Glomerular visceral epithelial cell (primary cell): ENCODE results near the gene TCF7.
A peak's percentile ranks its signal among the peaks of the same experiment; 100 is the strongest.

Experiments used
- DNase-seq: peaks from one replicate; pipeline ENCODE4 v3.0.0-alpha.2; 2016; ENCODE audit errors: extremely low spot score

The TCF7 gene

DNA sequence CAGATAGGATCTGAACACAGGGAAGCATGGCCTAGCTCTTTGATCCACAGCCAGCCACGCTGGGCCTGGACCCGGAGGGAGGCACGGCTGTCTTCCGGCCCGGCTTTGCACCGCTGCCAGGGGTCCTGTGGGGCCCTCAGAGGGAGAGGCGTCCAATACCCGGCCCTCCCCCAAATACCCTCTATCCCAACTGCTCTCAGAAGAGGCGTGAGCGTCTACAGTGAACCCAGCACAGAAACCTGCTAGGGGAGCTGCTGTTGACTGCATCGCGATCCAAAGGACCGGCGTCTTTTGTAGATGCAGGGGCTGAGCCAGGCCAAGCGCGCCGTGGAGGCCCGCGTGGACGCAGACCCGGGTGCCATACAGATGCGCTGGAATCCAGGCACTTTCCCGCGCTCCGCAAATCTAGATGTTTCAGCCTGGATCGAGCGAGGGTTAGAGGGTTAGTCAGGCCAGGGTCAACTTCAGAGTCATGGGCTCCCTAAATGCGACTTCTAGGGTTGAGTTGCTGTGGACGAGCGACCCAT is 1.1 kb upstream of the TCF7 start:
- DNase-seq, result no peak

DNA sequence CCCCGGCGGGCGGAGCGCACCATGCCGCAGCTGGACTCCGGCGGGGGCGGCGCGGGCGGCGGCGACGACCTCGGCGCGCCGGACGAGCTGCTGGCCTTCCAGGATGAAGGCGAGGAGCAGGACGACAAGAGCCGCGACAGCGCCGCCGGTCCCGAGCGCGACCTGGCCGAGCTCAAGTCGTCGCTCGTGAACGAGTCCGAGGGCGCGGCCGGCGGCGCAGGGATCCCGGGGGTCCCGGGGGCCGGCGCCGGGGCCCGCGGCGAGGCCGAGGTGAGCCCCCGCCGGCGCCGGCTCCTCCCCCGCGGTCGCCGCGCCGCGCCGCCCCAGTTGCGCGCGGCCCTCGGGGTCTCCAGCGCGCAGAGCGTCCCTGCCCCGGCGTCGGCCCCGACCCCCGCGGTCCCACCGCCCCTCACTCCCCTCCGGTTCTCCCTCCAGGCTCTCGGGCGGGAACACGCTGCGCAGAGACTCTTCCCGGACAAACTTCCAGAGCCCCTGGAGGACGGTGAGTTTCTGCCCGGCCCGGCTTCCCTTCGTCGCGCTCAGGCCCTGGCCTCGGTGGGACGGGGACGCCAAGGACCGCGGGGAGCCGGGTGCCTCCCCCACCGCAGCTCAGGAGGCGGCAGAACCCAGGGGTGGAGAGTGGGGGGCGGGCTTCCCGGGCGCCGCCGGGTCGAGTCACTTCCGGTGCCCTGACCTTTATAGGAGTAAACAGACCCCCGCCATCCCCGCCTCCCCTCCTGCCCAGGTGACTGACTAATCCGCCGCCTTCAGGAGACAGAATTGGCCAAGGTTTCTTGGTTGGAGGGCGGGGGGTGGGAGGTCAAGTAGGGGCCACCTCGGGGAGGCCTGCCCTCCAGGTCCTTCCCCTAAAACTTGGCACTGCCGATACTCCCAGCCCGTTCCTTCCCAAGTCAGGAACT is 665 bp downstream of the TCF7 start:
- DNase-seq, result peak; percentile 20

DNA sequence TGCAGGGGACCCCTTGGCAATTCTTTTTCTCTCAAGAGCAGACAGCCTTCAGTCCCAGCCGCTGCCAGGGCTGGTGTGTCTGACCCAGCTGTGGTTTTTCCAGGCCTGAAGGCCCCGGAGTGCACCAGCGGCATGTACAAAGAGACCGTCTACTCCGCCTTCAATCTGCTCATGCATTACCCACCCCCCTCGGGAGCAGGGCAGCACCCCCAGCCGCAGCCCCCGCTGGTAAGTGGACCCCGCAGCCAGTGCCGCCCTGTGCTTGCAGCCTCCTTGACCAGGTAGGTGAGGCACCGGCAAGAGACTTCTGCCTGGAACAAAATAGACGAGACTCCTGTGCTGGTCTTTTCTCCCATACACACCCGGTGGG is 1.3 kb downstream of the TCF7 start:
- DNase-seq, result no peak

GRCh38 chr5:134116286-134116685 is 1.8 kb downstream of the TCF7 start:
- DNase-seq, result no peak

DNA sequence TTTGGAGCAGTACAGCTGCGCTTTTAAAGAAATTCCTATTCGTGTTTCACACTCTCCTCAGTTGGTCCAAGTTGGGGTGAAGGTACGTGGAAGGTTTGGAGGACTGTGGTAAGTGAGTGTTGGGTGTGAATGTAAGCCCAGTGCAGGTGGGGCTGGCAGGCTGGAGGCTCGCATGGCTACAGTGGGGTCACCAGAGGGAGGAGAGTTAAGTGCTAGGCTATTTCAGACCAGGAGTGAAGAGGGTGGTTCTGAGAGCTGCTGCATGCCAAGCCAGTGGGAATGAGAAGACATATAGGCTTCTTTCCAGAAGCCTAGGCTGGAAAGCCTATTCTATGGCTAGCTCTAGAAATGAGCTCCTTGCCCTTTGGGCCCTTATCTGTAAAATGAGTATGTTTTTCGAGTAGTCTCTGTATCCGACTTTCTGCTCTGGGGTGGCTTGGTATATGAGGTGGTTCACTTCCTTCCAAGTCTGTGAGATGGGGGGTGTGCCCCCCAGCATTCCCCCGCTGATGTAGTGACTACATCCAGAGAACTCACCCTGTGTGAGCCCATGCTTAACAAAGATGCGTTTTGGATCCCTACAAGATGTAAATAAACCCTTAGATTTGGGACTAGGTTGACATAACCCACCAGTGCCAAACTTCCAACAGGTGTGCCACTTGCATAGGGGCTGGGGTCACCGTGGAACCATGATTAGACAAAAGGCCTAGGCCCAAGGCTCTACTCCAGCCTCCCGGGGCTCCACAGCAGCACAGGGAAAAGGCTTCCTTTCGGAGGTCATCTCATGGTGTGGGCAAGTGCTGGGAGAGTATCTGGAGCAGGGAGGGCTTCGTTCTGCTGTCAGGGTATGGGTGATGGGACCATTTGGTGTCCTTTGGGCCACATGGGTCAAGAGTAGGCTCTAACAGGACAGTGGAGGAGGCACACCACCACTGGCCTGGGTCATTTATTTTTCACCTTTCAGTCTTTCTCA is 2.6 kb downstream of the TCF7 start:
- DNase-seq, result no peak

DNA sequence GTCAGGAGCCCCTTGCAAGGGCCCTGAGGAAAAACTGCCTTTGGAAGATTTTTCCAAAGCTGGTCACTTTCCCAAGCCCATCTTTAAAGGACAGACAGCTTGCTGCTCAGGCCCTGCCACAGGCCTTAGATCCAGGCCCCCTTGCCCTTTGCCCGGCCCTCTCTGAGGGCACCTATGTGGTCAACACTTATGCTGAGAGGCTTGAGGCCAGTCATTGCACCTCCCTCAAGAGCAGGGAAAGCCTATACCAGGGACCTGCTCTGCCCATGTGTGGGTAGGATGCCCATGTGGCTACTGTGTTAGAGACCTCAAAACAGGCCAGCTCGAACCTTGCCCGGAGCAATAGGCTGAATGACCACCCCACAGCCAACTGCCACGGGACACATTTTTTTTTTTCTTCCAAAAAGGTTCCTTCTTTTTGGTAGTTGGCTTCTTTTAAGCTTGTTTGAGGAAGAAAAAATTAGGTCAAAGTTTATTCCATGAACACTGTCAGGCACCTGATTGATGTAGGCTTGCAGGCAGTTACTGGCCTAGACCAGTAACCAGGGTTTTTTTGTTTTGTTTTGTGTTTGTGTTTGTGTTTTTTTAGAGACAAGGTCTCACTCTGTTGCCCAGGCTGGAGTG is 3.8 kb downstream of the TCF7 start:
- no peak for DNase-seq

DNA sequence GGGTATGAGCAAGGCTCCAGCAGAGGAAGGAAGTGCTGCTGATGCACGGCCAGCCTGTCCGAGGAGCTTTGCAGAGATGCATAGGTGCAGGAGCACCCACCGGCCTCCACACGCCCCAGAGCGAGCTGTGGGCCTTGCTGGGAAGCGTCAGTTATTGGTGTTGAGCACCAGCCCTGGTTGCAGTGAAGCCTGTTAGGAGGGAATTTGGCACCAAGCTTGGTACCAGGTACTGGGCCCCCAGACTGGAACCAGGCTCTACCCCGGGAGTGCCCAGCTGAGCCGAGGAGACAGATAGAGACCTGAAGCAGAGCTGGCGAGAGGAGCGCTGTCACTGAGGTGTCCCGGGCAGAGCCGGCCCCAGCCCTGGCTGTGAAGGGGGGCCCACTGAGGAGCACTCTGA is 5.2 kb downstream of the TCF7 start:
- no peak for DNase-seq

- no peak for DNase-seq
These were observed 6.1 kb downstream of the TCF7 start for GRCh38 chr5:134120386-134121138.

GRCh38 chr5:134122530-134122929 is 8.0 kb downstream of the TCF7 start:
- DNase-seq, result no peak

GRCh38 chr5:134123360-134123759 is 8.9 kb downstream of the TCF7 start:
- DNase-seq, result no peak

GRCh38 chr5:134124289-134125038 is 10.0 kb downstream of the TCF7 start:
- peak; percentile 87 for DNase-seq

DNA sequence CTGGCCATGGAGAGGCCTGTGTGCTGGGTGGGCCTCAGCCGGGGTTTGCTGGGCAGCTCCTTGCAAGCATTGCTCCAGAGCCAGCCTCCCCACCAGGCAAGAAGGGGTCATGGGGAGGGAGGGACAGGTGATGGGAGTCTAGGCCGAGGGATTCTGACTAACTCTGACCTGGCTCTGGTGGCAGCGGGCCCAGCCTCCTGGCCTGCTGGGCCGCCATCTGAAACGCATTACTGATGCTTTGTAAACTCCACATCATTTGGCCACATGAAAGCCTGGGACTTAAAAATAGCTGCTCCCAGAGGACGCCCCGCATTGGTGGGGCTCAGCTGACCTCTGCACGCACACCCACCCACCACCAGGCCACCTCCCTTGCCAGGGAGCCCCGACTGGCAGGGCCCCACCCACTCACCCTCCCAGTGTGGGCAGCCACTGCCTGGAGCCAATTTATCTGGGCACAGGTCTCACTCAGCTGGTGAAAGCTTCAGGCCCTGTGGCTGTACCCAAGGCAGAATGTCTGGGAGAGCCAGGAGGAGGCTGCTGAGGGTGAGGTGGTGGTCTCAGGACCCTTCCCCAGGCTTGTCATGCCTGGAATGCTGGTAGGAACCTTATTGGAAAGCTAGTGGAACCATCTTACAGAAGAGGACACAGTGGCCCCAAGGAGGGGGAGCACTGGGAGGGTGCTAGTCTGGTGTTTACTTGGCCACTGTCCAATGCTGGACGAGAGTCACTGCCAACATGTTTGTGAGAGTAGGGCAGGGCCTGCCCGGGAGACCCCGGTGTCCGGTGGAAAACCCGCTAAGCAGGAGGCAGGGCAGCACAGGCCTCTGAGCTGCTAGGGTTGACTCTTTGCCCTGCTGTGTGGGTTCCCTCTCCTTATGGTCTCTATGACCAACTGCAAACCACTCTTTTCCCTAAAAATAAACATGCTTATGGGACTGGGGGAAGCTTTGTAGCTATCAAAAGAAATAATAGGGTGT is 10.8 kb downstream of the TCF7 start:
- DNase-seq, result peak; percentile 96

GRCh38 chr5:134127376-134127861 is 12.9 kb downstream of the TCF7 start:
- peak; percentile 80 for DNase-seq

DNA sequence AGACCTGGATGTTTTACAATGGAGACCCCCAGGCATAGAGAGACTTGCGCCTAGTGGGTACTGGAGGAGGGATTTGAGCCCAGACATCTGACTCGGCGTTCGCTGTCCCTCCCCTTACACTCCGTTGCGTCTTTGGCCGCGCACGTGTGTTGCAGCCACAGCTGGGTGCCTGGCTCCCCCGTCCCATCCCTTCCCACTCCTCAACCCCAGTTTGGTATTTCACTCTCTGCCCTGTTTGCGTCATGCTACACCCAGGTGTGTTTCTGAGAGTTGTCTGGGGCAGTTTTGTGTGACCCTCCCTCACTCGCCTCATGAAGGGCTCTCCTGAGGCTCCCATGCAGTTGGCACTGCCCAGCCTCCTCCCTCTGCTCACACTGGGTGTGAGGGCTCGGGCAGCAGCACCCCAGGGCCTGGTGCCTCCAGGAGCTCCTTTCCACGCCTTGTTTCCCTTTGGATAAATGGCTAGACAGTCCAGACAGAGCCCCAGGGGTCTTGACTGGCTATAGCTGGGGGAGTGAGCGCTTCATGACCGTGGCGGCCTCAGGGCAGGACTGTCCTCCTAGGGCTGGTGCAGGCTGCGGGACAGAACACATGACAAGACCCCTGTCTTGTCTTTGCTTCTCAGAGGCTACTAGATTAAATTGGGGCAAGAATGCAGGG is 13.6 kb downstream of the TCF7 start:
- no peak for DNase-seq

DNA sequence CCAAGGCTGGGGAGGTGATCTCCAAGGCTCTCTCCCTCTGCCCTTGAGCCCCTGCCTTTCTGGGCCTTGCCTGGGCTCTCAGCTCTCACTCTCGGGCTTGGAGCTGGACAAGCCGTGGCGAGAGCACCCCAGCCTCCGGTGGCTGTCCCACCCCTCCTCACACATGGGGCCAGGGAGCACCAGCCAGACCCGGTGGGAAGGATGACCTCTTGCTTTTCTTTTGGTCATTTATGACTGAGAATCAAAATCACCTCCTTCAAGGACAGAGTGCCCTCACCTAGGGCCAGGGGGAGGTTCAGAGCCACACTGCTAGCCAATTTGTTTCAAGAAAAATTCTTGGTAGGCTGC is 14.1 kb downstream of the TCF7 start:
- no peak for DNase-seq

DNA sequence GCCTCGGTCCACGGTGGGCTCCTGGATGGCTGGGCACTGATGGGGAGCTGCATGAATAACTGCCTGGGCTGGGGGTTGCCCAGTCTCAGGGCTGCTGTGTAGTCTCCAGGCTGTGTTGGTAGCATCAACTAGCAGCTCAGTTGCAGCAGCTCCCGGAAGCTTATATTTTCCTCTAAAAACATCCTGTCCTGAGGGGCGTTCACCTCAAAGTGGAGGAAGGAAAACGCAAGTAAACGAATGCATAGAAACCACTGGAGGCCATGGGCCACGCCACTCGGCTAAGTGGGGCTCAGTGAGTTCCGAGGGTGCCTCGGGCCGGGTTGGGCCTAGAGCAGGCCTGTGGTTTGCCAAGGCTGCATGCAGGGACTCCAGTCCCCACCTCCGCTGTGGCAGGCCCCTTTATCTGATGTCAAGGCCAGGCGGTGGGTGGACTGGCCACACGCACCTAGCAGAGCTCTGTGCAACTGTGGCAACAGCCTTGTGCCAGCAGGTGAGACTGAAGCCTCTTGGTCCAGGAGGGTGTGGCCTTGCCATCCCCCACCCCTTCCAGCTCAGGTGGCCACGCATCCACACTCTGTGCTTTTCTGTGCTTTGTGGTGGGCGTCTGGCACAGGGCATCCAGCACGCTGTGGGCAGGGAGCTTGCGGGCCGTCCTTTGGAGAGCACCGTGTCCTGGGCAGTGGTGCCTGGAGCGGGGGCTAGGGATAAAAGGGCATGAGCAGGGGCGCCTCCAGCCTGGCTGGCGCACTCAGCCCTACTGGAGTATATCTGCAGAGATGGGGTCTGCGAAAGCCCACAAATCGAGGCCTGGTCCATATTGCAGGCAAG is 15.1 kb downstream of the TCF7 start:
- no peak for DNase-seq

DNA sequence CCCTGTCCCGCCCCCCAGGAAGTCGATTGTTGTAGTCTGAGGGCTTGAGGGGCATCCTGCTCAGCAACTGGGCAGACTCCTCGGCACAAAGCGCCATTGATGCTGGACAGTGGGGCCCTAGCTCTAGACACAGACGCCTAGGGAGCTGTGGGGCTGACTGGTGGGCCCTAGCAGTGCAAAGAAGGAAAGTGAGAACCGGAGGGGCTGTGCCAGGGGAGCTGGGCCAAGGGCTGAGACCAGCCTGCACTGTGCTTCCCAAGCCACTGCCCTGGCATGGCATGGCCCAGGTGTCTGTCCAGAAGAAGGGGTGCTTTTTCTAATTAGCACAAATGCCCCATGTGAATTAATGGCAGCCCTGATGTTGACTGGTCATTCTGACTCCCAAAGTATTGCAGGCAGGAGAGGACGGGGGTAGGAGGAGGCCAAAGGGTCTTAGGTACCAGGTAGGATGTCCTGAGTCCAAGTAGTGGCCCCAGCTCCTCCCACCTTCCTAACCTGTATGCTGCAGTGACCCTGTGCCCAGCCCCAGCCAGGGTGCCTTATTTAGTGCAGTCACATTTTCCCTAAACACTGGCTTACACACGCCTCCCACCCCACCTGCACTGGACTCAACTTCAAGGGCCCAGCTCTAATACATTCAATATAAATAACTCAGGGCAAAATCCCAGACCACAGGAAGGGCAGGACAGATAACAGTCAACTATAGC is 15.9 kb downstream of the TCF7 start:
- no peak for DNase-seq
